Measurements from ENCODE around the gene LDLRAD3.

DNA sequence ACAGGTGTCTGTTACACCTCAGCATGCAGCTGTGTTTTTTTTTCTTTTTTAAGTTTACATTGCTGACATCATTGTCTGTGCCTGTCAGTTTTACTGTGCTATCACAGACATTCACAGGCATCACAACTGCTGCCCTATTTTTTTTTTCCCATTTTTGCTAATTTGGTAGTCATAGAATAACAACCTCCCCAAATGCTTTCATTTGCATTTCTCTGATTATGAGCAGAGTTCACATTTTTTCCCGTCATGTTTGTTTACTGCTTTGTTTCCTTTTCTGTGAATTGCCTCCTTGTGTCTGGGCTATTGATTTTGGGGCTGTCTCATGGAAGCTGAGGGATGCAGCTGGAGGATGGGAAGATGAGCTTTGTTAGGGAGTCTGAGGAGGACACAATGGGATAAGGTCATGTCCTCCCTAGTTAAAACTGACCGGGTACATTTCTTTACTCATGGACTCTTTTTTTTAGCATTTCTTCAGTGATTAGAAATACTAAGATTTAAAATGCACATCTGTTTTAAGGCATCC, 155.1 kb downstream of the LDLRAD3 start:
- TF ChIP-seq CTCF (IDR thresholded peaks at IDR 0.05; ENCODE audit: low read depth, low read length, poor library complexity, severe bottlenecking) (no peak), EZH2phosphoT487 (IDR thresholded peaks at IDR 0.05; ENCODE audit: borderline replicate concordance, low read length) (no peak)

All from DOHH2 (cell line).